Panc1 (cell line): ENCODE measurements around the gene GJA3. TPM values are rescaled to one million over a fixed set of nuclear protein-coding genes. Genes with fewer than 3 reads are reported as not detected.

Experiments
- ATAC-seq: fragments of 200-7000 bp; cut with Tn5 transposase; 2 replicates; pipeline ENCODE4 v1.9.1; 2020; ENCODE audit warnings: mild to moderate bottlenecking, moderate library complexity
- BruUV-seq: library from RNA; stranded (reverse); fragments of 400-500 nt; replicated peaks from 2 replicates; lab custom pipeline; 2021; lab: Mats Ljungman, UMichigan
- CTCF ChIA-PET: fragments of 300-600 bp; sonication (Branson Sonifier 250); formaldehyde crosslinking; loops from one replicate; lab custom pipeline; 2022; ENCODE audit warnings: antibody characterized with exemption; lab: Charles Lee
- POLR2A ChIA-PET: fragments of 300-600 bp; sonication (Branson Sonifier 250); formaldehyde crosslinking; loops from one replicate; lab custom pipeline; 2022; ENCODE audit warnings: antibody characterized with exemption; lab: Charles Lee
- DNase-seq: peaks from one replicate; pipeline ENCODE4 v3.0.0-alpha.2; 2010; ENCODE audit warnings: low read depth, low spot score
- H3K27ac ChIP-seq: 2 replicates; pipeline ENCODE4 v1.5.1; 2011; ENCODE audit warnings: mild to moderate bottlenecking, low read length, inconsistent platforms
- H3K27me3 ChIP-seq: fragments of 200-500 bp; sonication (Bioruptor generic); 2 replicates; pipeline ENCODE4 v1.6.0; 2014; ENCODE audit warnings: low read length, inconsistent platforms; ENCODE audit not compliant: control insufficient read depth, insufficient read depth
- H3K36me3 ChIP-seq: fragments of 200-500 bp; sonication (Bioruptor generic); 2 replicates; pipeline ENCODE4 v1.5.1; 2014; ENCODE audit warnings: inconsistent platforms, mild to moderate bottlenecking, low read length, moderate library complexity; ENCODE audit not compliant: control insufficient read depth, insufficient read depth
- H3K4me1 ChIP-seq: 2 replicates; pipeline ENCODE4 v1.5.1; 2011; ENCODE audit warnings: inconsistent platforms, mild to moderate bottlenecking, low read length, moderate library complexity; ENCODE audit not compliant: control insufficient read depth, insufficient read depth
- H3K4me3 ChIP-seq, 2 experiments: 2 replicates each; pipeline ENCODE4 v1.5.1; 2011 to 2012; ENCODE audit warnings: low read depth in 2 of 2, low read length in 2 of 2, mild to moderate bottlenecking in 2 of 2, inconsistent platforms in 1 of 2, moderate library complexity in 1 of 2
- H3K9me3 ChIP-seq: fragments of 200-500 bp; sonication (Bioruptor generic); 2 replicates; pipeline ENCODE4 v1.5.1; 2014; ENCODE audit warnings: low read depth, mild to moderate bottlenecking, inconsistent platforms, low read length, moderate library complexity; ENCODE audit not compliant: control insufficient read depth, insufficient read depth
- CTCF ChIP-seq: fragments of 450-650 bp; IDR thresholded peaks from 2 replicates; pipeline ENCODE4 v1.5.1; 2017; ENCODE audit warnings: mild to moderate bottlenecking
- POLR2AphosphoS5 ChIP-seq: IDR thresholded peaks from 2 replicates; pipeline ENCODE4 v1.6.1; 2012; ENCODE audit warnings: mild to moderate bottlenecking, low read depth, low read length, moderate library complexity
- REST ChIP-seq, 2 experiments: IDR thresholded peaks; 2 replicates each; pipeline ENCODE4 v1.6.1; 2011 to 2012; ENCODE audit warnings: low read depth in 2 of 2, control low read depth in 1 of 2, low read length in 1 of 2, mild to moderate bottlenecking in 1 of 2, moderate library complexity in 1 of 2; ENCODE audit not compliant: insufficient read depth in 1 of 2
- SIN3A ChIP-seq: IDR thresholded peaks from 2 replicates; pipeline ENCODE4 v1.6.1; 2012; ENCODE audit warnings: low read depth, mild to moderate bottlenecking, low read length, moderate library complexity, borderline replicate concordance; ENCODE audit not compliant: insufficient read depth
- TCF7L2 ChIP-seq: IDR thresholded peaks from 2 replicates; pipeline ENCODE4 v1.6.1; 2011; ENCODE audit warnings: mild to moderate bottlenecking, low read depth, low read length, inconsistent platforms
- in situ Hi-C: cut with HindIII; loops from 2 replicates; pipeline ENCODE4 v1.10.0; 2016; ENCODE audit warnings: low sequenced_read_pairs, low pct_unique_long_range_greater_than_20kb
- intact Hi-C: fragments of 100-400 bp; cut with micrococcal nuclease; formaldehyde crosslinking; loops from one replicate; pipeline ENCODE4 v1.10.0; 2022; ENCODE audit not compliant: unreplicated experiment
- total RNA-seq: library from RNA; stranded (reverse); gene quantifications from one replicate; pipeline ENCODE4 v1.2.1, GENCODE V29; 2021; ENCODE audit not compliant: unreplicated experiment

Gene GJA3
- total RNA-seq, 1 experiment from 2014 or later = 11.6 TPM

- no peak for ATAC-seq
- no peaks in the 10 kb centered on the region for H3K36me3 ChIP-seq
These were observed 17.3 kb upstream of the GJA3 start for GRCh38 chr13:20178156-20178555.

GRCh38 chr13:20177049-20177831 is 16.4 kb upstream of the GJA3 start:
- BruUV-seq = no TSS peak
- Histone ChIP-seq H3K4me3 (no peak overlapping the region), H3K27ac (no peak overlapping the region), H3K9me3 (no peaks in the 10 kb centered on the region), H3K4me1 (0 out of 2 replicates have a peak, but pooled peaks cover 5% of the 10 kb centered on the region), H3K36me3 (no peaks in the 10 kb centered on the region), H3K27me3 (no peaks in the 10 kb centered on the region)
- in situ Hi-C loops (no loop called here), intact Hi-C loops (no loop called here)
- CTCF ChIA-PET = no interaction called here
- ATAC-seq (no peak), DNase-seq (no peak)
- POLR2A ChIA-PET = no interaction called here
- TF ChIP-seq SIN3A (no peak), CTCF (no peak), TCF7L2 (no peak), POLR2AphosphoS5 (no peak), REST (IDR thresholded peaks at IDR 0.05; ENCODE audit: insufficient read depth in 1 of 2, low read depth in 2 of 2, low read length in 1 of 2) (no peak)

More at GRCh38 chr13:20178156-20178555, 17.3 kb upstream of the GJA3 start:
- DNase-seq = no peak
- in situ Hi-C loops = no loop called here
- peaks cover 5% of the 10 kb centered on the region; the same call in 1 of the 2 replicates for H3K4me1 ChIP-seq
- TF ChIP-seq CTCF = no peak
- TF ChIP-seq TCF7L2 = no peak
- no peak for TF ChIP-seq SIN3A
- no peak for TF ChIP-seq POLR2AphosphoS5
- no peak for TF ChIP-seq REST (IDR thresholded peaks at IDR 0.05; ENCODE audit: insufficient read depth in 1 of 2, low read depth in 2 of 2, low read length in 1 of 2)
- ChIA-PET POLR2A (no interaction called here), CTCF (interaction anchor here (0.7 kb wide), 1 partner anchor 77 kb away, joined by 6 read pairs; no protein-coding TSS in a partner anchor)
- H3K27me3 ChIP-seq = no peaks in the 10 kb centered on the region
- H3K9me3 ChIP-seq = no peaks in the 10 kb centered on the region
- BruUV-seq = no TSS peak
- intact Hi-C loops = no loop called here
- H3K27ac ChIP-seq = no peak overlapping the region
- no peak overlapping the region for H3K4me3 ChIP-seq
